Mucosa of gallbladder (tissue), 1 donor: ENCODE measurements around the gene NXNL1. TPM values are rescaled to one million over a fixed set of nuclear protein-coding genes. Genes with fewer than 3 reads are reported as not detected.

Experiments used
- DNase-seq: peaks from one replicate; pipeline ENCODE4 v3.0.0-alpha.2; 2020; ENCODE audit warnings: low spot score
- total RNA-seq: library from RNA; stranded (reverse); gene quantifications from one replicate; pipeline ENCODE4 v1.2.1, GENCODE V29; 2021
- donor health status: DM: no; HTN: no; CAD: no.

Gene NXNL1
- total RNA-seq, 1 donor from 2014 or later: not detected

GRCh38 chr19:17455308-17456123, 5.2 kb downstream of the NXNL1 start:
- DNase-seq: no peak

- no peak for DNase-seq
Measured at GRCh38 chr19:17454576-17455071, 6.1 kb downstream of the NXNL1 start.

GRCh38 chr19:17451820-17452219, 8.9 kb downstream of the NXNL1 start:
- DNase-seq: no peak

GRCh38 chr19:17450264-17451075, 10.3 kb downstream of the NXNL1 start:
- no peak for DNase-seq

- no peak for DNase-seq
Measured at GRCh38 chr19:17448131-17448967, 12.4 kb downstream of the NXNL1 start, which contains the start of gene TMEM221. TMEM221 (minus strand) TSS chr19:17448668; CDS start chr19:17448462, 206 bp downstream.

- DNase-seq: no peak
Measured at GRCh38 chr19:17447704-17448130, 13.0 kb downstream of the NXNL1 start.

- no peak for DNase-seq
Measured at GRCh38 chr19:17445526-17446165, 15.1 kb downstream of the NXNL1 start.

- DNase-seq: no peak
Measured at GRCh38 chr19:17441241-17442021, 19.3 kb downstream of the NXNL1 start.

- no peak for DNase-seq
Measured at GRCh38 chr19:17436874-17437267, 23.9 kb downstream of the NXNL1 start.

- no peak for DNase-seq
Measured at GRCh38 chr19:17436094-17436873, 24.4 kb downstream of the NXNL1 start.

- DNase-seq: no peak
Measured at GRCh38 chr19:17435218-17435617, 25.5 kb downstream of the NXNL1 start.

GRCh38 chr19:17431417-17431816, 29.3 kb downstream of the NXNL1 start:
- no peak for DNase-seq

- DNase-seq: no peak
Measured at GRCh38 chr19:17429641-17430113, 31.0 kb downstream of the NXNL1 start.

GRCh38 chr19:17424743-17425365, 35.9 kb downstream of the NXNL1 start:
- DNase-seq: no peak

GRCh38 chr19:17423429-17424208, 37.1 kb downstream of the NXNL1 start:
- DNase-seq: no peak

- no peak for DNase-seq
Measured at GRCh38 chr19:17421942-17422341, 38.8 kb downstream of the NXNL1 start.

- peak; percentile 27 for DNase-seq
Measured at GRCh38 chr19:17420475-17420924, 40.2 kb downstream of the NXNL1 start.
